Activated B cell treated with CpG ODN at 0.5 μM for 24 hours (primary cell): ENCODE measurements around the gene PDE3B. TPM values are rescaled to one million over a fixed set of nuclear protein-coding genes. Genes with fewer than 3 reads are reported as not detected.
"Not testable (repeated sequence)": the region's sequence is repeated elsewhere in the genome, so short reads cannot be mapped to it uniquely, and the experiment has no call there.

Source experiments
- ATAC-seq: fragments of 200-7000 bp; cut with Tn5 transposase; one replicate; pipeline ENCODE4 v1.10.0; 2021; ENCODE audit warnings: low read depth, mild to moderate bottlenecking, moderate library complexity
- CTCF ChIA-PET: fragments of 350-600 bp; sonication (Branson Sonifier 250); formaldehyde crosslinking; loops from one replicate; lab custom pipeline; 2021; ENCODE audit warnings: antibody characterized with exemption; lab: Charles Lee
- POLR2A ChIA-PET: fragments of 350-600 bp; sonication (Branson Sonifier 250); formaldehyde crosslinking; loops from one replicate; lab custom pipeline; 2021; ENCODE audit warnings: antibody characterized with exemption; lab: Charles Lee
- DNase-seq: peaks from one replicate; pipeline ENCODE4 v3.0.0; 2022
- H3K27ac Mint-ChIP-seq: one replicate; pipeline ENCODE4 v1.8.0; 2020; ENCODE audit warnings: mixed read lengths
- H3K27me3 Mint-ChIP-seq: one replicate; pipeline ENCODE4 v1.8.0; 2021; ENCODE audit warnings: mixed read lengths
- H3K36me3 Mint-ChIP-seq: one replicate; pipeline ENCODE4 v1.8.0; 2021; ENCODE audit warnings: low read depth, mixed read lengths
- H3K4me1 Mint-ChIP-seq: one replicate; pipeline ENCODE4 v1.8.0; 2021; ENCODE audit warnings: mixed read lengths
- H3K4me3 Mint-ChIP-seq: one replicate; pipeline ENCODE4 v1.8.0; 2020; ENCODE audit warnings: mild to moderate bottlenecking, mixed read lengths
- H3K9me3 Mint-ChIP-seq: one replicate; pipeline ENCODE4 v1.8.0; 2020; ENCODE audit warnings: mixed read lengths
- intact Hi-C: fragments of 100-400 bp; cut with micrococcal nuclease; formaldehyde crosslinking; loops from one replicate; pipeline ENCODE4 v1.15.1; 2024
- total RNA-seq: library from RNA; stranded (reverse); gene quantifications from 2 replicates; pipeline ENCODE4 v1.2.3, GENCODE V29; 2022
- TF ChIP-seq, protein P1 (sequence below): fragments of 200-600 bp; IDR thresholded peaks from one replicate; pipeline ENCODE4 v1.8.0; 2022; ENCODE audit warnings: antibody characterized with exemption, mild to moderate bottlenecking

The PDE3B gene
- total RNA-seq, 1 donor from 2014 or later: 13.4 TPM

GRCh38 chr11:14756349-14756748, 112.7 kb downstream of the PDE3B start:
- TF ChIP-seq, protein P1, sequence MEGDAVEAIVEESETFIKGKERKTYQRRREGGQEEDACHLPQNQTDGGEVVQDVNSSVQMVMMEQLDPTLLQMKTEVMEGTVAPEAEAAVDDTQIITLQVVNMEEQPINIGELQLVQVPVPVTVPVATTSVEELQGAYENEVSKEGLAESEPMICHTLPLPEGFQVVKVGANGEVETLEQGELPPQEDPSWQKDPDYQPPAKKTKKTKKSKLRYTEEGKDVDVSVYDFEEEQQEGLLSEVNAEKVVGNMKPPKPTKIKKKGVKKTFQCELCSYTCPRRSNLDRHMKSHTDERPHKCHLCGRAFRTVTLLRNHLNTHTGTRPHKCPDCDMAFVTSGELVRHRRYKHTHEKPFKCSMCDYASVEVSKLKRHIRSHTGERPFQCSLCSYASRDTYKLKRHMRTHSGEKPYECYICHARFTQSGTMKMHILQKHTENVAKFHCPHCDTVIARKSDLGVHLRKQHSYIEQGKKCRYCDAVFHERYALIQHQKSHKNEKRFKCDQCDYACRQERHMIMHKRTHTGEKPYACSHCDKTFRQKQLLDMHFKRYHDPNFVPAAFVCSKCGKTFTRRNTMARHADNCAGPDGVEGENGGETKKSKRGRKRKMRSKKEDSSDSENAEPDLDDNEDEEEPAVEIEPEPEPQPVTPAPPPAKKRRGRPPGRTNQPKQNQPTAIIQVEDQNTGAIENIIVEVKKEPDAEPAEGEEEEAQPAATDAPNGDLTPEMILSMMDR: no peak
- no peak overlapping the region for H3K4me3 Mint-ChIP-seq
- ChIA-PET CTCF (interaction anchor here (1.0 to 1.2 kb wide), 2 partner anchors 12 to 345 kb away, joined by 3 to 5 read pairs; no protein-coding TSS in a partner anchor), POLR2A (no interaction called here)
- DNase-seq: no peak
- H3K4me1 Mint-ChIP-seq: no peaks in the 10 kb centered on the region
- H3K36me3 Mint-ChIP-seq: no peaks in the 10 kb centered on the region
- H3K9me3 Mint-ChIP-seq: no peaks in the 10 kb centered on the region
- H3K27me3 Mint-ChIP-seq: peaks cover 8% of the 10 kb centered on the region
- intact Hi-C loops: no loop called here
- ATAC-seq: no peak
- H3K27ac Mint-ChIP-seq: no peak overlapping the region

- DNase-seq, H3K4me3 Mint-ChIP-seq, H3K27ac Mint-ChIP-seq, H3K36me3 Mint-ChIP-seq, H3K27me3 Mint-ChIP-seq, H3K9me3 Mint-ChIP-seq, ATAC-seq, H3K4me1 Mint-ChIP-seq, CTCF ChIA-PET: not testable (repeated sequence)
- POLR2A ChIA-PET: interaction anchor here (0.7 to 1.0 kb wide), 2 partner anchors 123 to 217 kb away, joined by 3 read pairs; no protein-coding TSS in a partner anchor
- intact Hi-C loops: loop anchor here (10.0 kb wide), 1 partner anchor 445 kb away; no protein-coding TSS in a partner anchor
Observed at GRCh38 chr11:14759300-14760012, 115.9 kb downstream of the PDE3B start.

DNA sequence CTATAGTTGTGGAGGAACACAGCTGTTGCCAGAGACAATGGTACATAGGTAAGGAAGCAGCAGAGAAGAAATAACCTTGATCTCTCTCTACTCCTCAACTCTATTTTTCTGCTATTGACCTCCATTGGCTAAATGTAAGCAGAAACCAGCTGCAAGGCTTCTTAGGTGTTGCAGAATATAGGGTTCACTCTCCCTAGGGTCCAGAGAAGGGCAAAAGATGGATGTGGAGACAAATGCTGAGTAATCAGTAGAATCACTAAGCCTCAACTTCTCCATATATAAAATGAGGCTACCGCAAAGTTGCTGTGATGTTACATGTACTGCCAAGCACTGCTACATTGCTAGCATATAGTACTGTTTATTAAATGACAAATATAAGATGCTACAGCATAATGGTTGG, 120.6 kb downstream of the PDE3B start:
- peaks cover 28% of the 10 kb centered on the region for H3K4me1 Mint-ChIP-seq
- H3K9me3 Mint-ChIP-seq: no peaks in the 10 kb centered on the region
- DNase-seq: no peak
- ChIA-PET CTCF (interaction anchor here (1.2 to 2.4 kb wide), 5 partner anchors 10 to 144 kb away, joined by 3 to 13 read pairs (median 6); partner anchors contain the start of gene CYP2R1), POLR2A (interaction anchor here (1.0 to 2.9 kb wide), 5 partner anchors 119 to 244 kb away, joined by 4 to 48 read pairs (median 28); partner anchors contain the start of genes CYP2R1, PDE3B and PSMA1)
- H3K36me3 Mint-ChIP-seq: no peaks in the 10 kb centered on the region
- ATAC-seq: peak; percentile 19
- H3K27me3 Mint-ChIP-seq: peaks cover 2% of the 10 kb centered on the region
- H3K27ac Mint-ChIP-seq: peak overlapping the region; percentile 74
- peak overlapping the region; percentile 19 for H3K4me3 Mint-ChIP-seq
- TF ChIP-seq, protein P1: no peak
- intact Hi-C loops: loop anchor here (2.0 to 10.0 kb wide), 3 partner anchors 119 to 449 kb away; partner anchors contain the start of gene PSMA1

DNA sequence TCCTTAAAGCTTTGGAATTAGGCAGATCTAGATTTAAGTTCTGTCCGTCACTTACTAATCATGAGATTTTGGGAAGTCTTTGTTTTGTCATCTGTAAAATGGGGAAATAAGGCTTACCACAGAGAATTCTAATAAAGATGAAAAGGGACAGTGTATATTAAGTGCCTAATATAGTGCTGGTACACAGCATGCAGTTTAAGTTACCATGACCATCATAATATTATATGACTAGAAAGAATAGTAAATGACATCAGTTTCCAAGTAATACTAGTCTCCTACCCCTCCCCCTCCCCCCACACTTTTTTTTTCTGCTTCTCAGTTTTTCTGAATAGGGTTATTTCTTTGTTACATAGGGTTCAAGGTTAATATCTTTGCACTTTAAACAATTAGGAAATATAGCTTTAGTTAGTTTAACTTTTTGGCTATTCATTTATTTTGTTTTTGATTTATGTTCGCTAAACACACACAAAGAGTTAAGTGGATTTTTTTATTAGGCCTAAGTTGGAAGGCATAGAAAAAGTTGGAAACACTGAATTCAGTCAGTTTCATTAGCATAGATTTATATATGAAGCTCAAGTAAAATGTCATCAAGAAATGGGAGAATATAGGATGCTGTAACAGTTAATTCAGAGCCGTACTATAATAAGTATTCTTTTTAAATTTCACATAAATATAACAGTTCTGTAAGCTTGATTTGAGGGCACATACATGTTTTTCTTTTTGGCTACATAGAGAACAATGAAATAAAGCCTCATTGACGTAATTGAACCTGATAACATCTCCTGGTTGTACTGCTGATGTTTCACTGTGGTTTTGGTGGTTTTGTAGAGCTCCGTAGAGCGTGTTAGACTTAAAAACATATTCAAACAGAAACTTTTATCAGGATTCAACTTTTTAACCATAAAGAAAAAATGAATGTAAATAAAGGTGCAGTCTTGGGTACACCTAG, 121.2 kb downstream of the PDE3B start:
- Mint-ChIP-seq H3K27ac (peak overlapping the region; percentile 74), H3K36me3 (no peaks in the 10 kb centered on the region)
- CTCF ChIA-PET: interaction anchor here (1.1 to 2.4 kb wide), 11 partner anchors 10 to 443 kb away, joined by 3 to 15 read pairs (median 4); partner anchors contain the start of genes CYP2R1 and PDE3B

More for the DNA sequence above, 121.2 kb downstream of the PDE3B start:
- POLR2A ChIA-PET: interaction anchor here (0.7 to 2.9 kb wide), 11 partner anchors 115 to 265 kb away, joined by 3 to 48 read pairs (median 7); partner anchors contain the start of genes COPB1, CYP2R1, PDE3B and PSMA1
- Mint-ChIP-seq H3K27me3 (no peaks in the 10 kb centered on the region), H3K4me1 (peaks cover 34% of the 10 kb centered on the region), H3K9me3 (no peaks in the 10 kb centered on the region), H3K4me3 (peak overlapping the region; percentile 38)
- intact Hi-C loops: loop anchor here (1.0 to 10.0 kb wide), 8 partner anchors 120 to 528 kb away; partner anchors contain the start of gene PSMA1
- ATAC-seq (peak; percentile 87), DNase-seq (no peak)
- TF ChIP-seq, protein P1: no peak
